Parathyroid adenoma (tissue), 2 donors: ENCODE measurements around the gene PRKCE.

ENCODE experiments used
- H2AFZ ChIP-seq: fragments of 300-600 bp; sonication (generic); one replicate; pipeline ENCODE4 v1.7.0; 2017; ENCODE audit warnings: antibody characterized with exemption, mild to moderate bottlenecking
- H3K27ac ChIP-seq: fragments of 300-600 bp; sonication (generic); one replicate; pipeline ENCODE4 v1.7.0; 2017
- H3K27me3 ChIP-seq: fragments of 300-600 bp; sonication (generic); one replicate; pipeline ENCODE4 v1.7.0; 2017; ENCODE audit warnings: low read length; ENCODE audit not compliant: control insufficient read depth, insufficient read depth
- H3K36me3 ChIP-seq: fragments of 300-600 bp; sonication (generic); one replicate; pipeline ENCODE4 v1.7.0; 2017; ENCODE audit warnings: low read length; ENCODE audit not compliant: control insufficient read depth, insufficient read depth
- H3K4me1 ChIP-seq: fragments of 300-600 bp; sonication (generic); one replicate; pipeline ENCODE4 v1.7.0; 2017; ENCODE audit warnings: control low read depth
- H3K4me2 ChIP-seq: fragments of 300-600 bp; sonication (generic); one replicate; pipeline ENCODE4 v1.7.0; 2017; ENCODE audit warnings: low read length
- H3K4me3 ChIP-seq: fragments of 300-600 bp; sonication (generic); one replicate; pipeline ENCODE4 v1.7.0; 2017; ENCODE audit warnings: low read depth, low read length
- H3K79me2 ChIP-seq: fragments of 300-600 bp; sonication (generic); one replicate; pipeline ENCODE4 v1.7.0; 2017; ENCODE audit warnings: control low read depth
- H3K9ac ChIP-seq: fragments of 300-600 bp; sonication (generic); one replicate; pipeline ENCODE4 v1.7.0; 2017; ENCODE audit warnings: mild to moderate bottlenecking
- H3K9me3 ChIP-seq: fragments of 300-600 bp; sonication (generic); one replicate; pipeline ENCODE4 v1.7.0; 2017; ENCODE audit warnings: low read length; ENCODE audit not compliant: control insufficient read depth
- TF ChIP-seq, protein P1 (sequence below): fragments of 300-600 bp; sonication (generic); IDR thresholded peaks from one replicate; pipeline ENCODE4 v1.7.0; 2017; ENCODE audit warnings: antibody characterized with exemption, mild to moderate bottlenecking
- donor health status: primary hyperparathyroidism.

The PRKCE gene

DNA sequence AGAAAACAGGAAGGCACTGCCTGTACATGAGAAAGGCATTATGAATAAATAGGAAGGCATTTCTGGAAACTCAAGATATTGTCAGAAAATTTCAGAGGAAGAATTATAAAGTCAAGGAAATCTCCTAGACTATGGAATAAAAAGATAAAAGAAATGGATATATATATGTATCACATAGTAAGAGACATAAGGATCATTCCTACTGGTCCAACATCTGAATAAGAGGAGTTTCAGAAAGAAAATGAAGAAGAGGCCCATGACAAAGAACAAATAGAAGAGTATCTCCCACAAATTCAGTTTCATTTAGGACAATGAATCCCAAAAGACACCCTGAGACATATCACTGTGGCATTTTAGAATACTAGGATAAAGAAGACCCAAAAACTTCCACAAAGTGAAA lies 178.8 kb downstream of the PRKCE start:
- no peak overlapping the region for H3K9ac ChIP-seq

GRCh38 chr2:45833301-45833967 lies 182.0 kb downstream of the PRKCE start:
- no peaks in the 10 kb centered on the region for H3K4me1 ChIP-seq

More for the DNA sequence above, 178.8 kb downstream of the PRKCE start:
- H3K36me3 ChIP-seq, result no peaks in the 10 kb centered on the region
- peaks cover 48% of the 10 kb centered on the region for H3K79me2 ChIP-seq
- no peak overlapping the region for H2AFZ ChIP-seq
- TF ChIP-seq, protein P1, sequence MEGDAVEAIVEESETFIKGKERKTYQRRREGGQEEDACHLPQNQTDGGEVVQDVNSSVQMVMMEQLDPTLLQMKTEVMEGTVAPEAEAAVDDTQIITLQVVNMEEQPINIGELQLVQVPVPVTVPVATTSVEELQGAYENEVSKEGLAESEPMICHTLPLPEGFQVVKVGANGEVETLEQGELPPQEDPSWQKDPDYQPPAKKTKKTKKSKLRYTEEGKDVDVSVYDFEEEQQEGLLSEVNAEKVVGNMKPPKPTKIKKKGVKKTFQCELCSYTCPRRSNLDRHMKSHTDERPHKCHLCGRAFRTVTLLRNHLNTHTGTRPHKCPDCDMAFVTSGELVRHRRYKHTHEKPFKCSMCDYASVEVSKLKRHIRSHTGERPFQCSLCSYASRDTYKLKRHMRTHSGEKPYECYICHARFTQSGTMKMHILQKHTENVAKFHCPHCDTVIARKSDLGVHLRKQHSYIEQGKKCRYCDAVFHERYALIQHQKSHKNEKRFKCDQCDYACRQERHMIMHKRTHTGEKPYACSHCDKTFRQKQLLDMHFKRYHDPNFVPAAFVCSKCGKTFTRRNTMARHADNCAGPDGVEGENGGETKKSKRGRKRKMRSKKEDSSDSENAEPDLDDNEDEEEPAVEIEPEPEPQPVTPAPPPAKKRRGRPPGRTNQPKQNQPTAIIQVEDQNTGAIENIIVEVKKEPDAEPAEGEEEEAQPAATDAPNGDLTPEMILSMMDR, result no peak
- no peak overlapping the region for H3K27ac ChIP-seq
- H3K4me1 ChIP-seq, result peaks cover 16% of the 10 kb centered on the region
- H3K4me2 ChIP-seq, result no peak overlapping the region
- no peak overlapping the region for H3K4me3 ChIP-seq
- H3K9me3 ChIP-seq, result no peaks in the 10 kb centered on the region
- H3K27me3 ChIP-seq, result no peaks in the 10 kb centered on the region

DNA sequence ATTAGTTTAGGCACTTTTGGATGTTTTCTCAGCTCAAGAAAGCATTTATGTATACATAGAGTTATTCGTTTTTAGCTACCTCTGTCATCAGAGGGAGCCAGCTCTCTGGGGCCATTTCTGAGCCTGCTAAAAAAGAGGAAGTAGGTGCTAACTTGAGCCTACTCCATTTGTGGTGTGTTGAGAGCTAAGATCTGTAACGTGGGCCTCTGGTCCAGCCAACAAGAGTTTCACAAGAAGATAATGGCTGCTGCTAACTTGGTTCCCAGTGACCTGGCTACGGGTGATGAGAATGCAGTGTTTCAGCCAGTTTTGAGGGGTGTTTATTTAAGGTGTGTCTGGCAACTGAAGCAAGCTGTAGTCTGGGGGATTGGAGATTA lies 182.5 kb downstream of the PRKCE start:
- Histone ChIP-seq H3K27me3 (no peaks in the 10 kb centered on the region), H3K4me2 (no peak overlapping the region), H3K4me1 (no peaks in the 10 kb centered on the region), H3K36me3 (no peaks in the 10 kb centered on the region), H3K79me2 (peaks cover 74% of the 10 kb centered on the region), H3K4me3 (no peak overlapping the region), H2AFZ (no peak overlapping the region), H3K9me3 (no peaks in the 10 kb centered on the region), H3K9ac (no peak overlapping the region), H3K27ac (no peak overlapping the region)
- TF ChIP-seq, protein P1, result no peak

More at GRCh38 chr2:45833301-45833967, 182.0 kb downstream of the PRKCE start:
- H3K4me2 ChIP-seq, result no peak overlapping the region
- no peak overlapping the region for H3K9ac ChIP-seq
- no peak overlapping the region for H3K4me3 ChIP-seq
- no peaks in the 10 kb centered on the region for H3K27me3 ChIP-seq
- no peak overlapping the region for H3K27ac ChIP-seq
- H2AFZ ChIP-seq, result no peak overlapping the region
- no peaks in the 10 kb centered on the region for H3K9me3 ChIP-seq
- TF ChIP-seq, protein P1, result no peak
- no peaks in the 10 kb centered on the region for H3K36me3 ChIP-seq
- peaks cover 70% of the 10 kb centered on the region for H3K79me2 ChIP-seq

DNA sequence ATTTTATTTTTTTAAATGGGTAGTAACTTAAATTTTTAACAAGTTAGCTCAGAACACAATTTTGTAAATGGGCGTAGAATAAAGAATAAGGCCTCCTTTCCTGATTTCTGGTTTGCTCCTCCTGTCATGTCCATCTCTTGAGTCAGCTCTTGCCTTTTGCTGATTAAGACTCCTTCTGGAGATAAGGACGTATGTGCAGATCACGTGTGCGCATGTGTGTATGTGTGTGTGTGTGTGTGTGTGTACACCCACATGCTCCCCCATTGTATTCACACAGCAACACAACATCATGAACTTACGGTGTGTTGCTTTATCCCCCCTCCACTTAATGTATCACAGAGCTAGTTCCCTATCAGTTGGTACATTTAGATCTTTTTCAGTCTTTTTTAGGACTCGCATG lies 182.9 kb downstream of the PRKCE start:
- H3K4me1 ChIP-seq, result peaks cover 2% of the 10 kb centered on the region
- no peak overlapping the region for H2AFZ ChIP-seq
- H3K36me3 ChIP-seq, result no peaks in the 10 kb centered on the region
- TF ChIP-seq, protein P1, result no peak
- H3K4me2 ChIP-seq, result no peak overlapping the region
- no peaks in the 10 kb centered on the region for H3K9me3 ChIP-seq
- H3K79me2 ChIP-seq, result peaks cover 75% of the 10 kb centered on the region
- H3K27me3 ChIP-seq, result no peaks in the 10 kb centered on the region
- H3K4me3 ChIP-seq, result no peak overlapping the region
- H3K27ac ChIP-seq, result no peak overlapping the region
- no peak overlapping the region for H3K9ac ChIP-seq

- H3K4me1 ChIP-seq, result peaks cover 6% of the 10 kb centered on the region
- H3K79me2 ChIP-seq, result peaks cover 78% of the 10 kb centered on the region
- no peaks in the 10 kb centered on the region for H3K36me3 ChIP-seq
- TF ChIP-seq, protein P1, result no peak
- no peak overlapping the region for H3K4me2 ChIP-seq
- no peak overlapping the region for H3K4me3 ChIP-seq
- H3K9me3 ChIP-seq, result no peaks in the 10 kb centered on the region
- H2AFZ ChIP-seq, result no peak overlapping the region
- H3K27ac ChIP-seq, result no peak overlapping the region
- no peaks in the 10 kb centered on the region for H3K27me3 ChIP-seq
- H3K9ac ChIP-seq, result no peak overlapping the region
These were observed 183.4 kb downstream of the PRKCE start for GRCh38 chr2:45834858-45835257.
